Immature natural killer cell (primary cell): ENCODE measurements around the gene KSR1. TPM values are rescaled to one million over a fixed set of nuclear protein-coding genes. Genes with fewer than 3 reads are reported as not detected.
"Not testable (repeated sequence)": the region's sequence is repeated elsewhere in the genome, so short reads cannot be mapped to it uniquely, and the experiment has no call there.

ENCODE experiments used
- DNase-seq, 3 donors: peaks; one replicate each; pipeline ENCODE4 v3.0.0; 2022; ENCODE audit warnings: mixed read lengths in 1 of 3
- H3K27ac Mint-ChIP-seq, 6 donors: one replicate each; pipeline ENCODE4 v1.8.0; 2020; ENCODE audit warnings: mixed read lengths in 6 of 6, mild to moderate bottlenecking in 5 of 6, inconsistent platforms in 4 of 6, moderate library complexity in 3 of 6
- H3K27me3 Mint-ChIP-seq, 3 donors: one replicate each; pipeline ENCODE4 v1.8.0; 2020 to 2021; ENCODE audit warnings: low read depth in 3 of 3, mild to moderate bottlenecking in 3 of 3, mixed read lengths in 3 of 3, moderate library complexity in 3 of 3, inconsistent platforms in 1 of 3
- H3K36me3 Mint-ChIP-seq, 3 donors: one replicate each; pipeline ENCODE4 v1.8.0; 2020; ENCODE audit warnings: mixed read lengths in 3 of 3, inconsistent platforms in 2 of 3, mild to moderate bottlenecking in 2 of 3
- H3K4me1 Mint-ChIP-seq, 2 donors: one replicate each; pipeline ENCODE4 v1.8.0; 2020; ENCODE audit warnings: inconsistent platforms in 2 of 2, mild to moderate bottlenecking in 2 of 2, mixed read lengths in 2 of 2, moderate library complexity in 1 of 2
- H3K4me3 Mint-ChIP-seq, 5 donors: one replicate each; pipeline ENCODE4 v1.8.0; 2020; ENCODE audit warnings: mild to moderate bottlenecking in 5 of 5, mixed read lengths in 5 of 5, inconsistent platforms in 3 of 5, moderate library complexity in 3 of 5
- H3K9me3 Mint-ChIP-seq, 6 donors: one replicate each; pipeline ENCODE4 v1.8.0; 2020; ENCODE audit warnings: mild to moderate bottlenecking in 6 of 6, mixed read lengths in 6 of 6, inconsistent platforms in 4 of 6, moderate library complexity in 3 of 6
- polyA plus RNA-seq, 3 donors: library from polyadenylated mRNA; unstranded; fragments of 300-500 nt; fragmentation: Illumina TruSeq; gene quantifications; one replicate each; pipeline ENCODE4 v1.2.3, GENCODE V29; 2021

Gene KSR1
- polyA plus RNA-seq = 1 to 10 TPM; 1.8 to 5.6 (median 2.6) TPM

- H3K36me3 Mint-ChIP-seq = peaks cover 0 to 4% (median 0%) of the 10 kb centered on the region in 3 donors
- H3K27me3 Mint-ChIP-seq = peaks cover 0 to 8% (median 2%) of the 10 kb centered on the region in 3 donors
- peak within 1 kb of the TSS; percentile 87 to 97 (median 92) for H3K4me3 Mint-ChIP-seq
- H3K27ac Mint-ChIP-seq = peak within 1 kb of the TSS; percentile 57 to 92 (median 90)
- peak; percentile 74 to 79 (median 74) for DNase-seq
- peaks cover 18 to 32% of the 10 kb centered on the region in 2 donors for H3K4me1 Mint-ChIP-seq
- no peaks in the 10 kb centered on the region for H3K9me3 Mint-ChIP-seq
Observed at GRCh38 chr17:27455914-27456680, at the start of gene KSR1. KSR1 (plus strand) TSS chr17:27456448; CDS start chr17:27456644, 196 bp downstream.

- Mint-ChIP-seq H3K9me3 (no peaks in the 10 kb centered on the region), H3K4me1 (no peaks in the 10 kb centered on the region), H3K27me3 (peaks cover 0 to 6% (median 3%) of the 10 kb centered on the region in 3 donors), H3K36me3 (no peaks in the 10 kb centered on the region), H3K27ac (no peak overlapping the region), H3K4me3 (no peak overlapping the region)
- DNase-seq = no peak
Observed at GRCh38 chr17:27407916-27408864, 48.1 kb upstream of the KSR1 start.

GRCh38 chr17:27408891-27409290, 47.4 kb upstream of the KSR1 start:
- Mint-ChIP-seq H3K4me3 (no peak overlapping the region), H3K27ac (no peak overlapping the region), H3K36me3 (no peaks in the 10 kb centered on the region), H3K4me1 (no peaks in the 10 kb centered on the region), H3K9me3 (no peaks in the 10 kb centered on the region), H3K27me3 (peaks cover 0 to 6% (median 0%) of the 10 kb centered on the region in 3 donors)
- DNase-seq = no peak

- not testable (repeated sequence) for H3K4me3 Mint-ChIP-seq, H3K4me1 Mint-ChIP-seq, H3K36me3 Mint-ChIP-seq, H3K9me3 Mint-ChIP-seq, H3K27ac Mint-ChIP-seq, DNase-seq, H3K27me3 Mint-ChIP-seq
Observed at GRCh38 chr17:27412158-27412557, 44.1 kb upstream of the KSR1 start.

GRCh38 chr17:27413315-27413714, 42.9 kb upstream of the KSR1 start:
- DNase-seq = no peak
- Mint-ChIP-seq H3K9me3 (no peaks in the 10 kb centered on the region), H3K4me1 (no peaks in the 10 kb centered on the region), H3K27ac (no peak overlapping the region), H3K4me3 (no peak overlapping the region), H3K27me3 (peaks cover 0 to 2% (median 2%) of the 10 kb centered on the region in 3 donors), H3K36me3 (no peaks in the 10 kb centered on the region)

GRCh38 chr17:27413792-27414191, 42.5 kb upstream of the KSR1 start:
- Mint-ChIP-seq H3K4me3 (no peak overlapping the region), H3K9me3 (no peaks in the 10 kb centered on the region), H3K36me3 (no peaks in the 10 kb centered on the region), H3K4me1 (no peaks in the 10 kb centered on the region), H3K27ac (no peak overlapping the region), H3K27me3 (peaks cover 0 to 2% (median 2%) of the 10 kb centered on the region in 3 donors)
- no peak for DNase-seq

- no peak overlapping the region for H3K27ac Mint-ChIP-seq
- H3K36me3 Mint-ChIP-seq = no peaks in the 10 kb centered on the region
- peaks cover 0 to 2% (median 2%) of the 10 kb centered on the region in 3 donors for H3K27me3 Mint-ChIP-seq
- no peaks in the 10 kb centered on the region for H3K4me1 Mint-ChIP-seq
- no peak for DNase-seq
- no peak overlapping the region for H3K4me3 Mint-ChIP-seq
- no peaks in the 10 kb centered on the region for H3K9me3 Mint-ChIP-seq
Observed at GRCh38 chr17:27414271-27414670, 42.0 kb upstream of the KSR1 start.

- no peaks in the 10 kb centered on the region for H3K9me3 Mint-ChIP-seq
- peaks cover 0 to 2% (median 2%) of the 10 kb centered on the region in 3 donors for H3K27me3 Mint-ChIP-seq
- H3K4me1 Mint-ChIP-seq = no peaks in the 10 kb centered on the region
- no peak overlapping the region for H3K27ac Mint-ChIP-seq
- no peak for DNase-seq
- H3K36me3 Mint-ChIP-seq = no peaks in the 10 kb centered on the region
- no peak overlapping the region for H3K4me3 Mint-ChIP-seq
Observed at GRCh38 chr17:27414694-27415093, 41.6 kb upstream of the KSR1 start.

- no peak for DNase-seq
- H3K4me1 Mint-ChIP-seq = no peaks in the 10 kb centered on the region
- H3K36me3 Mint-ChIP-seq = no peaks in the 10 kb centered on the region
- no peak overlapping the region for H3K27ac Mint-ChIP-seq
- H3K9me3 Mint-ChIP-seq = no peaks in the 10 kb centered on the region
- H3K27me3 Mint-ChIP-seq = peaks cover 0 to 2% (median 2%) of the 10 kb centered on the region in 3 donors
- H3K4me3 Mint-ChIP-seq = no peak overlapping the region
Observed at GRCh38 chr17:27415120-27415795, 41.0 kb upstream of the KSR1 start.

GRCh38 chr17:27417596-27418365, 38.5 kb upstream of the KSR1 start:
- Mint-ChIP-seq H3K4me1 (no peaks in the 10 kb centered on the region), H3K27ac (no peak overlapping the region), H3K27me3 (peaks cover 0 to 2% (median 0%) of the 10 kb centered on the region in 3 donors), H3K36me3 (no peaks in the 10 kb centered on the region), H3K9me3 (no peaks in the 10 kb centered on the region), H3K4me3 (no peak overlapping the region)
- no peak for DNase-seq

- DNase-seq = no peak
- H3K9me3 Mint-ChIP-seq = no peaks in the 10 kb centered on the region
- H3K27me3 Mint-ChIP-seq = peaks cover 0 to 2% (median 0%) of the 10 kb centered on the region in 3 donors
- H3K27ac Mint-ChIP-seq = no peak overlapping the region
- no peaks in the 10 kb centered on the region for H3K4me1 Mint-ChIP-seq
- H3K36me3 Mint-ChIP-seq = no peaks in the 10 kb centered on the region
- no peak overlapping the region for H3K4me3 Mint-ChIP-seq
Observed at GRCh38 chr17:27418366-27418615, 38.0 kb upstream of the KSR1 start.

- Mint-ChIP-seq H3K36me3 (no peaks in the 10 kb centered on the region), H3K9me3 (no peaks in the 10 kb centered on the region), H3K4me3 (no peak overlapping the region), H3K4me1 (no peaks in the 10 kb centered on the region), H3K27me3 (peaks cover 0 to 2% (median 0%) of the 10 kb centered on the region in 3 donors), H3K27ac (no peak overlapping the region)
- no peak for DNase-seq
Observed at GRCh38 chr17:27419156-27419555, 37.1 kb upstream of the KSR1 start.

- Mint-ChIP-seq H3K4me3 (no peak overlapping the region), H3K27ac (no peak overlapping the region), H3K36me3 (no peaks in the 10 kb centered on the region), H3K4me1 (no peaks in the 10 kb centered on the region), H3K9me3 (no peaks in the 10 kb centered on the region), H3K27me3 (peaks cover 0 to 2% (median 0%) of the 10 kb centered on the region in 3 donors)
- no peak for DNase-seq
Observed at GRCh38 chr17:27420211-27420950, 35.9 kb upstream of the KSR1 start.
